GM19193 (cell line): Measurements from ENCODE around the gene PPP1R12C.

ENCODE experiments used
- POLR2A ChIP-seq: IDR thresholded peaks from 4 replicates; pipeline ENCODE4 v1.6.1; 2011; ENCODE audit not compliant: insufficient read depth, insufficient read length; ENCODE audit errors: extremely low read depth

PPP1R12C gene

DNA sequence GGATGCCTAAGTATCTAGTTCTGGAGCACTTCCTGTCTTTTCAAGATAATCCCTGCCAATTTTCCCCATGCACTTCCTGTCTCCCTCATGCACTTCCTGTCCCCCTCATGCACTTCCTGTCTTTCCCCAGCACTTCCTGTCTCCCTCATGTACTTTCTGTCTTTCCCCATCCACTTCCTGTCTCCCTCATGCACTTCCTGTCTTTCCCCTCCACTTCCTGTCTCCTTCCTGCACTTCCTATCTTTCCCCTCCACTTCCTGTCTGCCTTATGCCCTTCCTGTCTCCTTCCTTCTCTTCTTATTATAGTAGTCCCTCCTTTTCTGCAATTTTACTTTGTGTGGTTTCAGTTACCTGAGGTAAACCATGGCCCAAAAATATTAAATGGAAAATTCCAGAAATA is 34.6 kb upstream of the PPP1R12C start:
- no peak for TF ChIP-seq POLR2A

DNA sequence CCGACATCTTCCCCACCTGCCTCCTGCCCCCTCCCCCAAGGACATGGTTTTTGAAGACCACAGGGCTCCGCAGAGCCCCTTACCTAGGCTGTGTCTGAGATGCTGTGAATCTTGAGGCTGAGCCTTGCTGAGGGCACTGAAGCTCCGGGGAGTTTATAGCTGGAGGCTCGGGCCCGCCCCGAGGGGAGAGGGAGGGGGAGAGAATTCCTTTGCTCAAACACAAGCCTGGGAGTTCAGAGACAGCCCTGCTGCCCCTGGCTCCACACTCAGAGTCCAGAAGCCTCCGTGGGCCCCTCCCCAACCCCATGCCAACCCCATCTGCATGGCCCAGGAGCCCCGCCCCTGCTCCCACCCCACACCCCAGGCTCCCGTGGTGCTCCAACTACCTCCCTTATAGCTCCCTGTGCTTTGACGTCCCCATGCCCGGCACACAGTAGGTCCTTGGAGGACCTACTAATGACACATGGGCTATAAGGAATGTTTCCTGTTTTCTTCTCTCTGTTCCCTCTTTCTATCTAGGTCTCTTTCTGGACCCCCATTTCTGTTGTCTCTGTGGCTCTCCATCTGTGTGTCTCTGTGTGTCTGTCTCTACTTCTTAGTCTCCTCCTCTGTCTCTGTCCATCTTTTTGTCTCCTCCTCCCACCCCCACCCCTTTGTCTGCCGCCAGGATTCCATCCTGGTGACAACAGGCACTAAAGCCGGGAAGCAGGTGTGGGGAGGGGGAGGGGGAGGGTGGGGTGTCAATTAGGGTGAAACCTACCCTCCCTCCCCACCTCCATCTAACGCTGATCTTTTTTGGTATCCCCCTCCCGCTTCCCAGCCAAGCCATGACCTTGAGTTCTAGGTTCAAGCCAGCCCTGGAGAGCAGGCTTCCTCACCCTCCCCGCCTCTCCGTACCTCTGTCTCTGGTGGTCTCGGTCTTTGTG is 31.9 kb upstream of the PPP1R12C start, which contains the start of gene TNNT1:
Gene TNNT1, minus strand, starts transcription at position 129 of the 926 bp plus-strand sequence. CDS start 2,049 bp downstream, outside the sequence.
- TF ChIP-seq POLR2A = no peak

- no peak for TF ChIP-seq POLR2A
Observed at GRCh38 chr19:55147545-55148251, 30.3 kb upstream of the PPP1R12C start.

- no peak for TF ChIP-seq POLR2A
Observed at GRCh38 chr19:55146705-55147273, 29.4 kb upstream of the PPP1R12C start.

GRCh38 chr19:55146078-55146704 is 28.8 kb upstream of the PPP1R12C start:
- no peak for TF ChIP-seq POLR2A

GRCh38 chr19:55145232-55145631 is 27.8 kb upstream of the PPP1R12C start:
- no peak for TF ChIP-seq POLR2A

DNA sequence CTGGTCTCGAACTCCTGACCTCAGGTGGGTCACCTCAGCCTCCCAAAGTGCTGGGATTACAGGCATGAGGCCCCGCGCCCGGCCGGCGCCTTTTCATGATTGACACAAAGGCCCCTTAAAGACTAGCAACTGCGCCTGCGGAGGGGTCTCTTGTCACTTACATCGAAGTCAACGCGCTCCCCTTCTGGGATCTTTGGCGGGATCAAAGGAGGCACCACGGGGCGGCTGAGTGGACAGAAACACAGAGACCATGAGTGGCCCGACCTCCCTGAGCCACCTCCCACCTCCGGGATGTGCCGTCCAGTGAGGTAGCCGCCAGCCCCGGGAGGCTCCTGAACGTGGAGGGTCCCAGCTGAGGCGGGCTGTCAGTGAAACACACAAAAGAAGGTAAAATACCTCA is 24.3 kb upstream of the PPP1R12C start:
- no peak for TF ChIP-seq POLR2A

DNA sequence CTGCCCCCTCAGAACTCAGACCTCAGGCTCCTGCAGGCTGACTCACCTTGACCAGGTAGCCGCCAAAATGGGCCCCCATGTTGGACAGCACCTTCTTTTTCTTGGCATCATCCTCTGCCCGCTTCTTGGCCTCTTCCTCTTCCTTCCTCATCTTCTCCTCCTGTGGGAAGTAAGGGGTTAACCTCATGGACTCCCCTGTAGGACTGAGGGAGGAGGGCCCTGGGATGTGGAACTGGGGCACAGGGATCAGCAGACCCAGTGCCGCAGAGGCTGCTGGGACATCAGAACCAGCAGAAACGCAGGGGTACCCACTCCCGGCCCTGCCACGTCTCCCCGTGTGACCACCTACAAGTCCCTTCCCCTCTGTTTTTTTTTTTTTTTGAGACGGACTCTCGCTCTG is 20.5 kb upstream of the PPP1R12C start:
- TF ChIP-seq POLR2A = no peak

DNA sequence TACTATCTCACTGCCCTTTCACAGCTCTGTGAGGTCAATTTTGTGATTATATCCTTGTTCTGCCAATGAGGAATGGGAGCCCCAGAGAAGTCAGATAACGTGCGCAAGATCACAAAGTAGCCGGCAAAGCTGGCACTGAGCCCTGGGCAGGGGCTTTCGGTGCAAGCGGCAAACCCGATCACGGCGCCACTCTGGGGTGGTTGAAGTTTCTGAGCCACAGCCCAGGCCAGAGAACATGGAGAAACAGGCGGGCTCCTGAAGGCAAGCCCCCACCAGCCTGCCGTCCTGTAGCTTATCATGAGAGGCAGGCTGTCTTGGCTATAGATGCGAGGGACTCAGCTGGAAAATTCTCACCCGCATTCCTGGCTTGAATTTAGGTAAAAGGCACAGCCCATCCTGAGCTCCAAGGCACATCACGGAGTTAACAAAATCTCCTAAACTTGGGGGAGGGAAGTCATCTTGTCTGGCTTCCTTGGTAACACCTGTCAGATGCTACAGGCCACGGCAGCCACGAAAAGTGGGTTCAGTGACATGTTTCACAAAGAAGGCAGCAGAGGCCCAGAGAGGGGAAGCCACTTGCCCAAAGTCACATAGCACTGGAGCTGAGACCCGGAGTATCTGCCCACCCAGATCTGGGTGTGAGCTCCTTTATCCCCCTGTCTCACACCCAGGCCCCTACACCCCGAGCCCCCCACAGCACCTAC is 19.1 kb upstream of the PPP1R12C start:
- no peak for TF ChIP-seq POLR2A

DNA sequence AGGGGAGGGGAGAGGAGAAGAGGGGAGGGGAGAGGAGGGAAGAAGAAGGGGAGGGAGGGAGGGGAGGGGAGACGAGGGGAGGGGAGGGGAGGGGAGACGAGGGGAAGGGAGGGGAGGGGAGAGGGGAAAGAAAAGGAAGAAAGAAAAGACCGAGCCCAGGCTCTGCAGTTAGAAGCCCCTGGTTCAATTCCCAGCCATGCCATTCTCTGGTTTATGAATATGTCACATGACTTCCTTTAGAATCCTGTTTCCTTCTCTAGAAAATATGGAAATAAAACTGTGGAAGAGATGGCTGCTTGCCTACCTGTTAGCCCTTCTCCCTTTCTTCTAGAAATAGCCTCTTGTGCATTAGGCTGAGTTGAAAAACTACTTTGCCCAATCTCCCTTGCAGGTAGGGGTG is 17.3 kb upstream of the PPP1R12C start:
- no peak for TF ChIP-seq POLR2A

DNA sequence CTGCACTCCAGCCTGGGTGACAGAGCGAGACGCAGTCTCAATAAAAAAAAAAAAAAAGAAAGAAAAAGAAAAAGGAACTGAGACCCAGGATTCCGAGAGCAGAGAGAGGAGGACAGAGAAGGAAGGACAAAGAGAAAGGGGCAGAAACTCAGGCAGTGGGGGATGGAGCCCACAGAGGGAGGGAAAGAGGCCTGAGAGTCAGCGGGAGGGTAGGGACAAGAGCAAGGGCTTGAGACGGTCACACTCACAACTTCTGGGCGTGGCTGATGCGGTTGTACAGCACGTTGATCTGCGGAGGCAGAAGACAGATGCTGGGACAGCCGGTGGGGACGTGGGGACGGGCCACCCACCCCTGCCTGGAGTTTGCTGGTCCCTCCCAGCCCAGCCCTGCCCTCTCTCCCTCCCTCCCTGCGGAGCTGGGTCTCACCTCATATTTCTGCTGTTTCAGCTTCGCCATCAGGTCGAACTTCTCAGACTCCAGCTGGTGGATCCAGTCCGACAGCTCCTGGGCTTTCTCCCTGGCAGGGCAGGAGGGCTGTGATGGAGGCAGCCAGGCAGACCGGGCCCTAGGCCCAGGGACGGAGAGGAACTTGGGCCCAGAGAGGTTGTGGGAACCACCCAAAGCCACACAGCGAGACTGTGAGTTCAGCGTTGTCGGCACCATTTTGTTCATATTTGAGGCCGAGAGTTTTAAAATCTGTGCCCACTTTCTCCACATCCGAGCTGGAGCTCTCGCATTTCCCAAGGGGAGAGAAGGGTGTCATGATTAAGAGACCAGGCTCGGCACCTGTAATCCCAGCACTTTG is 16.4 kb upstream of the PPP1R12C start:
- no peak for TF ChIP-seq POLR2A

- no peak for TF ChIP-seq POLR2A
Observed at GRCh38 chr19:55132453-55133129, 15.2 kb upstream of the PPP1R12C start.

GRCh38 chr19:55131421-55131820 is 14.0 kb upstream of the PPP1R12C start:
- TF ChIP-seq POLR2A = no peak
